8988T (cell line): ENCODE data around the gene GABBR1.
"Not testable (repeated sequence)": the region's sequence is repeated elsewhere in the genome, so short reads cannot be mapped to it uniquely, and the experiment has no call there.

ENCODE experiments used
- DNase-seq: peaks from one replicate; pipeline ENCODE4 v3.0.0; 2011

GABBR1 gene

DNA sequence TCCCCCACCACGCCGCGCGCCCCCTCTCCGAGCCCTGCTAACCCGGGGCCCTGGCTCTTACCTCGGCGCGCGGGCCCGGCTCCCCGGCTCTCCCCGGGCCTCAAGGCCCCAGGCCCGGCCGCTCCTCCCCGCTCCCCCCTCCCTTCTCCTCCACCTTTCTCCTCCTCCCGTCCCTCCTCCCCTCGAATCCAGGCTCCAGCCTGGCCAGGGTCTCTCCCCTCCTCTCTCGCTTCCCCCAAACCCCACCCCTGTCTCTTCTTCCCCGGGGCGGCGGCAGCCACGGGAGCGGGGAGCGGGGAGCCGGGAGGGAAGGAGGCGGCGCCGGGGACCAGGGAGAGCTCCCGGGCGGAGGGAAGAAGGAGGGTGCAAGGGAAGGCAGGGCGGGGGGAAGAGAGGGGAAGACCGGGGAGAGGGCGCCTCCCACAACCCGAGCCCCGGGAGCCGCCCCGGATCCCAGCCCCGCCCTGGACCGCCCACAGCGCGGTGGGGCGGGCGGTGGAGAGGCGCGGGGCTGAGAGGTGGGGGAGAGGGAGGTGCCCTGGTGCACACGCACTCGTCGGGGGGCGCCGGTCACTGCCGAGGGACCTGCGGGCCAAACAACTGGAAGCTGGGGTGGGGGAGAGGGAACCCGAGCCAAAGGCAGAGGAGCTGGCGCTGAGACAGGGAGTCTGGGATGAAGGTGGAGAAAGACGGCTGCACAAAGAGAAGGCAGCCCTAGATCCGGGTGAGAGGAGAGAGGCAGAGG is at the start of gene GABBR1:
TSS of gene GABBR1 (minus strand) at position 395 of the 745 bp plus-strand sequence. CDS start 798 bp downstream, outside the sequence.
- DNase-seq: peak; percentile 96

DNA sequence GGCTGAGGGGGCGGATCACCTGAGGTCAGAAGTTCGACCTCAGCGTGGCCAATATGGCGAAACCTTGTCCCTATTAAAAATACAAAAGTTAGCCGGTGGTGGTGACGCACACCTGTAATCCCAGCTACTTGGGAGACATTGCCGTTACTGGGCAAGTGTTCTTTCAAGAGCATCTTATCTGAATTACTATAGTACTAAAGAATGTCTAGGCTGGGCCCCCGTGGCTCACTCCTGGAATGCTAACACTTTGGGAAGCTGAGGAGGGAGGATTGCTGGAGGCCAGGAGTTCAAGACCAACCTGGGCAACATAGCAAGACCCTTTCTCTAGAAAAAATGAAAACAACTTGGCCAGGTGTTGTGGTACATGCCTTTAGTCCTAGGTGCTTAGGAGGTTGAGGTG is 48.8 kb upstream of the GABBR1 start:
- no peak for DNase-seq

DNA sequence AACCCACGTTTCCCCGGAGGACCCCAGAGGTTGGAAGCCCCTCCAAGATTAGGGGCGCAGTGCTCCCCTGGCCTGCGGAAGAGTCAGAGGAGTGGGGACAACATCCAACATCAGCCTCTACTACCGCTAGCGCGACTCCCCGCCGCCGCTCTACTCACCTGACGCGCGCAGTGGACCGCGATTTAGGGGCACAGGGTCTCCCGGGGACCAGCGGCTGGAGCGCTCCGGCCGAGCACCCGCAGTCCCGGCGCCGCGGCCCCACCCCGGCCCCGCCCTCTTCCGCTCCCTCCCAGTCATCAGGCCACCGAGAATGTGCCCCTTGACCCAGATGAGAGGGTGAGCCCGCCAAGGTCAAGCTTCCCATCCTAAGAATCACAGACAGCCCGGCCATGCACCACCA is 47.9 kb upstream of the GABBR1 start, which contains the start of gene ZFP57:
TSS of gene ZFP57 (minus strand) at position 249 of the 400 bp plus-strand sequence. CDS start 4,149 bp downstream, outside the sequence.
- no peak for DNase-seq

DNA sequence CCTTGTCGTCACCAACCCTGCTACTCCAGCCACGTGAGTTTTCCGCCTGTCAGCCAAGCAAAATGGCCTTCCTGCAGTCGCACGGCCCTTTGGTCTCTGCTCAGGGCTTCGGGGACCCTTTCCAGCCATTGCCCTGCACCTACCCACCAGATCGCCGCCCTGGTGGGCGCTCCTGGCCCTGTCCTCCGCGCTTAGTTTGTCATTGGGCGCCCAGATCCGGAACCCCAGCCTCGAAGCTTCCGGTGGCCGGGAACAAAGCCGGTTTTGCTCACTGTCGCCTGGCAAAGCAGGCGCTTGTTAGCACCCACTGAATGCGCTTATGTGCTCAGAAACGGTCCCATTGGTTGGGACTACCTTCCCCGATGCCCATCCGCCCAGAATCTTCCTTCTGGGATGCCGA is 47.4 kb upstream of the GABBR1 start:
- DNase-seq: no peak

DNA sequence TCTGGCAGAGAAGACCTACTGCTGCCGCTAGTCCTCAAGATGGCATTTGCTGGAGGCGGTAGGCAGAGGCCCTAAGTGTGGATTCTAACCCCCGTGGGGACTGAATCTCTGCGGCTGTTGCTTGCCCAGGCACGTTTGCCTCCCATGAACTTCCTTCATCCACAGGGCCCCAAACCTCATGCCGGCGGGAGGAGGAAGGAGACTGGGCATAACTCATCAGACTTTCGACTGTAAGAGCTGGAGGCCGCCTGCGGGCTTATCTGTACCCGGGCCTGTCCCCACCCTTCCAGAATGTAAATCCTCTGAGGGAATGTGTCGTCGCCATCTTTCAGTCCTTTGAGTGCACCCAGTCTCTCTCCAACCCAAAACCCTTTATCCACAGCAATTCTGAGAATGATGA is 47.0 kb upstream of the GABBR1 start:
- no peak for DNase-seq

DNA sequence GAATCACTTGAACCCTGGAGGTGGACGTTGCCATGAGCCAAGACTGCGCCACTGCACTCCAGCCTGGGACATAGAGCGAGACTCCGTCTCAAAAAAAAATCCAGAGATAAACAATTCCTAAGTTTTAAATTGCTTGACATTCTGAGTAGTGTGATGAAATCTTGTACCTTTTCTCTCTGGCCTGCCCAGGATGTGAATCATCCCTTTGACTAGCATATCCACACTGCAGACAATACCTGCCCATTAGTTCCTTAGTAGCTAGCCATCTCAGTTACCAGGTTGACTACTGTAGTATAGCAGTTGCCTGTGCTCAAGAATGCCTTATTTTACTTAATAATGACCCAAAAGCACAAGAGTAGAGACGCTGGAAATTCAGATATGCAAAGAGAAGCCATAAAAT is 45.1 kb upstream of the GABBR1 start:
- no peak for DNase-seq

DNA sequence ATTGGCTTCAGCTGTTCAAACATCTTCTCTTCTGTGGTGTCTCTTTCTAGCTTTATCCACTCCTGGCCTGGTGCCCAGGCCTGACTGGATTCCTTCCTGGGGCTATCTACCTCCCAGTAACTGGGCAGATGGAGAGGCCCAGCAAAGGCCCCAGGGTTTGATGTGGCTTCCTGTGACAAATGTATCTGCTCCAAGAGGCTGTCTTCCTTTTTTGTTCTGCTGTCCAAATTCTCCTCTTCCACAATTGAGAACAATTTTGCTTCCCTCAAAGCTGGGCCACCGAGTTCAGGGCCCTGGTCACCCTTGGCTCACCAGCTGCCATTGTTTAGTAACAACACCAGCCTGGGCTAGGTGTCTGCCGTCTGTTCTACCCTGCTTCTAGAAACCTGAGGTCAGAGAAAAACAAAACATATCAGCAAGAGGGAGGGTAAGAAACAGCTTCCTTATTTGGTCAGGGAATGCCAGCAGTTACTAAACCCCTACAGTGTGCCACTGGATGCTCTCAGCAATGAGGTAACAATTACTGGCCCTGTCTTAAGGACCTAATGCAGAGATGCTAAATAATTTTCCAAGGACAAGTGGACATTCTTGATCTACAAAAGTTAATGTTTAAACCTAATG is 44.1 kb upstream of the GABBR1 start:
- DNase-seq: no peak

DNA sequence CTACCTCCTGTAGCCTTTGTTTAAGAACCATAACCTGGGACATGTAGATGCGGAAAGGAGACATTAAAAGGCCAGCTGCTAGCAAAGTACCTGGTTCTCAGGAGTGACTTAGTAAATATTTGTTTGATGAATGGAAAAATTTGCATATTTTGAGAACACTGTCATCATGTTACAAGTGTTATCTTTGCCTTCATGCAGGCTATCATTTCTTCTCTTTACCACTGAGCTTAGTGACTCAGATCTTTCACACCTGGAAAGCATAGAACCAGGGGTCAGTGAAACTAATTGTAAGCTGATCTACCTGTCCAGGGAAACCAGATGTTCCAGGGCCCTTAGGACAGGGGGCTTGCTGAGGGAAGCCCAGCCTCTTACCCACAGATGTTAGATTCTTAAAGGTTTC is 42.6 kb upstream of the GABBR1 start:
- DNase-seq: no peak

DNA sequence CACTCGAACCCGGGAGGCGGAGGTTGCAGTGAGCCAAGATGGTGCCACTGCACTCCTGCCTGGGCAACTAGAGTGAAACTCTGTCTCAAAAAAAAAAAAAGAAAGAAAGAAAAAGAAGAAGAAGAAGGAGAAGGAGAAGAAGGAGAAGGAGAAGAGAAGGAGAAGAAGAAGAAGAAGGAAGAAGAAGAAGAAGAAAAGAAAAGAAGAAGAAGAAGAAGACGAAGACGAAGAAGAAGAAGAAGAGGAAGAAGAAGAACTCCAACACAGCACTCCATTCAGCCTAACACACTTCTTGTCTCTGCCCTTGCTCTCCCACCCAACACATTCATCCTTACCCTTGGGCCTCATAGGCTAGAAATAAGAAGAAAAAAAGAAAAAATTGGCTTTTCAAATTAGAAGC is 41.0 kb upstream of the GABBR1 start:
- DNase-seq: no peak

DNA sequence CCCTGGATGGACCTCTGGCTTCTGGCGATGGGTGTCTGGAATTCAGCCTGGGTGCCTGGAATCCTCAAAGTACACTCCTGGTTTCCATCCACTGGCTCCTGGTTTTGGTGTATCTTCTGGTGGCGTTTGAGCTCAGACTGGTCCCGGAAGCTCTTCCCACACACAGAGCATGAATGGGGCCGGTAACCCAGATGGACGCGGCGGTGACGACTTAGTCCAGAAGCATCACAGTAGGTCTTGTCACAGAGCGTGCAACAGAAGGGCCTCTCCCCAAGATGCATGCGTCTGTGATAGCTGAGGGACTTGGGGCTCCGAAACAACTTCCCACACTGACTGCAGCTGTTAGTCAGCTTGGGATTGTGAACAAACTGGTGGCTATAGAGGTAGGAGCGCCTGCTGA is 40.2 kb upstream of the GABBR1 start:
- DNase-seq: no peak

DNA sequence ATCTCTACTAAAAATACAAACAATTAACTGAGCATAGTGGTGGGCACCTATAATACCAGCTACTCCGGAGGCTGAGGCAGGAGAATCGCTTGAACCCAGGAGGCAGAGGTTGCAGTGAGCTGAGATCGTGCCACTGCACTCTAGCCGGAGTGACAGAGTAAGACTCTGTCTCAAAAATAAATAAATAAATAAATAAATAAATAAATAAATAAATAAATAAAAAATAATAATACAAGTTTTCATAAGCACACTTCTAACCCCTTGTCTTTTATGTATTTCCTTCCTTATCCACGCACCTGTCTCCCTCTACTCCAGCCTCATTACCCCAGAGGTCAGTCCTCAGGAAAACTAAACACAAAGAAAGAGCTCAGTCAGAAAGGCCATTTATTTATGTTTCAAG is 39.1 kb upstream of the GABBR1 start:
- not testable (repeated sequence) for DNase-seq

DNA sequence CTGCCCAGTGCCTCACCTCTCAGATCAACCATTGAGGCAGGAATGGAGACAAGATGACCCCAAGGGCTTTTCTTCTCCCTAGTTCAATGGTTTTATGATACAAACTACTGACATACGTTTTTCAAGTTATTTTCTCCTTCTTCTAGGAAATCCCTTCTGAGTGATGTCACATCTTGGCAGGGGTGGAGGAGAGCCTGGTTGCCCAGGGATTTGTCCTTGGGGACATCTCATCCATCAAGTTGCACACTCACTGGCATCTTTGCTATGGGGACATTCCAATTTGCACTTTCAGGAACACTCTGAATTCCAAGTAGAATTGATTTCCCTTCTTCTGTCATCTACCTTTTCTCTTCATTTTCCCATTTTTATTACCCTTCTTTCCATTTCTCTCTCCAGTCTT is 38.0 kb upstream of the GABBR1 start:
- no peak for DNase-seq

DNA sequence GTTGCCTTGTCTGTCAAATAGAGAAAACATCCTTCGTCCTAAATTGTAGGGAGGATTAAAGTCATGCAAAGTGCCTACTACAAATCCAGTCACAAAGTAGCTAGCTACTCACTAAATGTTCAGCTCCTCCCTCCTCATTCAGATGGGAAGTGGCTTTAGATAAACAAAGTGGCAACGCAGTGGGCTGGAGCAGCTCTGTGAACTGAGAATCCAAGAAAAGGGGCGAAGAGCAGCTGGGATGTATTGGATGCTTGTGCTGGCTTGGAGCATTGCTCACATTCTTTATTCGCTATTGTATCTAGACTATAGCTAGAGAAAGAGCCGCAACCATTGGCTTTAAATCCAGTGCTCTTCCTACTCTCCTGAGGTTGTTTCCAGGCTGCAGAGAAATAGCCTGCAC is 34.2 kb upstream of the GABBR1 start:
- DNase-seq: no peak

DNA sequence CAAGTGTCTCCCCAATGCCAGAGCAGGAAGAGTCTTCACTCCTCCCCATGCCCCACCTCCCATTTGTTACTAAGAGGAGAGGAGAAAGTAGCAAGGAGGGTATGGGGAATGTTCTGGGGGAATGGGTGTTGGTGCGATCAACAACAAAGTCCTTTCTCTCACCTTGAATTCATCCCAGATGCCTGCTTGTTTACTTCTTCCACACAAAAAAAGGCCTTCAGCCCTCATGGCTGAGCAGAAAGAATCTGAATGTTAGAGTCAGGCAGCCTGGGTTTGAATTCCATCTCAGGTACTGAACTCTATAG is 33.8 kb upstream of the GABBR1 start:
- no peak for DNase-seq

DNA sequence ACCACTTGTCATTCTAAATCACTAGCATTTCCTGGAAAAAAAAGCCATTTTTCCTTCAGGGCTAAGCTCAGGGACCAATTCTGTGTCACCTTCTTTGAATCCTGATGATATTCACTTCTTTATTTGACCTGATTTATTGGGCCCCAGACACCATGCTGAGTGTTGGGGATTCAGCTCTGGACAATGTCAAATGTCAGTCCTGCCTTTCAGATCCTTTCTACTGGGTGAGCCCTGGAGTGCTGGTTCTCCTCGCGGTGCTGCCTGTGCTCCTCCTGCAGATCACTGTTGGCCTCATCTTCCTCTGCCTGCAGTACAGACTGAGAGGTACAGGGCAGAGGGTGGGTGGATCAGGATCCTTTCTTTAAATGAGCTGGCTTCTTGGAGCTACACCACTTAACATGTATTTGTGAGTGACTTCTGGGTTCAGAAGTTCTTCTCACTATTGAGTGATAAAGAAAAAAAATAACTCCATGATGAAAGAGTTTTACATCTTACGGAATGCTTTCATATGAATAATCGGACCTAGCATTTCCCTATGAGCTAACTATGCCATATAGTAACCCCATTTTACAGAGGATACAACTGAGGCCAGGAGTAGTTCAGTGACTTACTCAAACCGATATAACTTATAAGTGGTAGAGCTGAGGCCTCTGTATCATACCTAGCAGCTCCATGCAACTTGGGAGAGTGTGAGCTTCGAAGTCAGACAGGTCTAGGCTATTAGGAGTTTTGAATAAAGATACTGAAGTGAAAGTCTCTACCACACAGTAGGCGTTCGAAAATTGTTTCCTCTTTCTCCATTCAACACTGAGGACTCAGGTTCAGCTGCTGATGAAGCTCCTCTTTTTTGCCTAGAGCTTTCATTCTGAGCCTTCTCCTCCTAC is 33.2 kb upstream of the GABBR1 start:
- no peak for DNase-seq

DNA sequence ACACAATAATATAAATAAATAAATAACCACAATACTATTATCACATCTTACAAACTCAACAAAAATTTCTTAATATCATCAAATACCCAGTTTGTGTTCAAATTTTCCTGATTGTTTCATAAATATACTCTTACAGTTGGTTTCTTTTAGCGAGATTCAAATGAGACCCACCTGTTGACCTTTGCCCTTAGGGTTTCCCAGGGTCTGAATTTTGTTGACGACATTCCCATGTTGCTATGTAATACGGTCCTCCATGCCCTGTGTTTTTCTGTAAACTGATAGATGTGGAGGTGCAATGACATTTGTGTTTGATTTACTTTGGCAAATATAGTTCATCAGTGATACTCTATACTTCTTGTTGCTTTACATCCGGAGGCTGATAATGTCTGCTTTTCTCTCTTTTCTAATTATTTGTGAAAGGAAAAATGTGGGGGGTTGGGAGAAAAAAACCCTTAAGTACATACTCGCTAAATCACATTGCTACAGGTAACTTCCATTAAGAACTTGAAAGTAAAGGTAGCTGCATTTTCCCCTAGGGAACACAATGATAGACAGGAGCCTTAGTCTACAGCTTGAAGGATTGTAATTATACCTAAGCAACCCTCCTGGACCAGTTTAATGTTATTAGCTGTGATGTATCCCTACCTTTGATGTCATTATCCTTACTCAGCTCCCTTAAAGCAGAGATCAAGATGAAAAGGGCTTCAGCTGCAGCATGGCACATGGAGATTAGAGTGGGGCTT is 30.5 kb upstream of the GABBR1 start:
- no peak for DNase-seq

DNA sequence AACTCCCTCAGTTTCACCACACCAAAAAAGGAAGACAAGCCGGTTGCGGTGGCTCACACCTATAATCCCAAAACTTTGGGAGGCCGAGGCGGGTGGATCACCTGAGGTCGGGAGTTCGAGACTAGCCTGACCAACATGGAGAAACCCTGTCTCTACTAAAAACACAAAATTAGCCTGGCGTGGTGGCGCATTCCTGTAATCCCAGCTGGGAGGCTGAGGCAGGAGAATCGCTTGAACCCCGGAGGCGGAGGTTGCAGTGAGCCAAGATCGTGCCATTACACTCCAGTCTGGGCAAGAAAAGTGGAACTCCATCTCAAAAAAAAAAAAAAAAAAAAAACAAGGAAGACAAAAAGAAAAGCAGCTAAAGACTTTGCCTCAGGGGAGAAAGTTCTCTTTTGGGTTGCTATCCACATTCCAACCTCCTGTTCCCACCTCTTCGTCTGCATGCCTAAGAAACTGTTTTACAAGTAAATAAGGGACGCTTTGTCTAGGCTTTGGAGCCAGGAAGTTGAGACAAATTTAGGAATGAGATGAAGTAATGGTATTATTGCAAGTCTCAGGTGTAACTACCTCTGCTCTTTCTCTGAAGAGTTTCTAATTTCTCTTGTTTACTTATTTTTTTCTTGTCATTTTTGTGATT is 28.6 kb upstream of the GABBR1 start:
- not testable (repeated sequence) for DNase-seq

DNA sequence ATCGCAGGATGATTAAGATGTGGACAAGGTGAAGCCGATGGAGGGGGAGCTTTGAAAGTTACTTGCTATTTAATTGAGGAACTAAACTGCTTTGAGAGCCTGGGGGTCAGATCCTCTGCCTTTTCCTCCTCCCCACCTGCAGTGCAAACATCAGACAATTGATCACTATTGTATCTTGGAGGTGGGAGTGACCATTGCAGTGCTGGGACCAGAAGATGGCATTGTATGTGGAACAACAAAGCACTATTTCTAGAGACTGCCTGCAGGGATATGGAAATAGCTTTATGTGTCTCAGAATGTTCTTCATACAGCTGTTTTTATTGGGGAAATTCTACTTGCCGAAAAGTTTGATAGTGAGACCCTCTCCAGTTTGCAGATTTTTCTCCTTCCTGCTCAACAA is 28.1 kb upstream of the GABBR1 start:
- DNase-seq: no peak

DNA sequence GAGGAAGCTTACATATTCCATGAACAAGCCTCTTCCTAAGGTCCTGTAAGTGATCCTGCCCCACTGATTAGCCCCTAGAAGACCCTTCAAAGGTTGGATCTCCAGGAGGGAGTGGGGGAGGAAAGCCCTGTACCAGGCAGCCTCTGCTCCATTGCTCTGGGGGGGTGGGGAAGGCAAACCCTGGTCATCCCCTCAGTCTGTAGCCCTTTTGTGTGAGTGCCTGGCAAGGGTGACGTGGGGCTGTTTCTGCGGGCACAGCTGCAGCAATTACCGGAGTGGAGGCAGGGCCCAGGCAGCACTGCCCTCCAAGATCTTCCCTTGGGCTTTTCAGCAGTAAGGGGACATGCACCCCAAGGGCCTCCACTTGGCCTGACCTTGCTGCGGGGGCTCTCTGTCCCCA is 23.8 kb upstream of the GABBR1 start, which contains the start of gene MOG:
TSS of gene MOG (plus strand) at position 295 of the 400 bp plus-strand sequence. CDS start 118 bp downstream, outside the sequence.
- DNase-seq: no peak

DNA sequence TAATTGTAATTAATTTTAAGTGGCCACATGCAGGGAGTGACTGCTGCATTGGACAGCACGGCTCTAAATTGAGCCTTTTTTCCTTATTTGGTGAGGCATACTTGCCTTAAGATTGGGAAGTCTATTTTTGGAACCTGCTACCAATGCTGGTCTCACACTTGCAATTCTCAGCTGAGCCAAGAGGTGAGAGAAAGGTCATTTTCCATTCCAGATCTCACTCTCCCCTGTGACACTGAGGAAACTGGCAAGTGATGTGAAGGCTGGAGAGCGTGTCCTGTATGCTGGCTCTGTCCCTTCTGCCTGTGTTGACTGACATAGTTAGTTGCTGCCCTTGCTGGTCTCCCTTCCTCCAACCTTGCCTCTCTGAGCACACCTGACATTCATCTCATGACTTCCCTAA is 23.2 kb upstream of the GABBR1 start:
- DNase-seq: no peak

DNA sequence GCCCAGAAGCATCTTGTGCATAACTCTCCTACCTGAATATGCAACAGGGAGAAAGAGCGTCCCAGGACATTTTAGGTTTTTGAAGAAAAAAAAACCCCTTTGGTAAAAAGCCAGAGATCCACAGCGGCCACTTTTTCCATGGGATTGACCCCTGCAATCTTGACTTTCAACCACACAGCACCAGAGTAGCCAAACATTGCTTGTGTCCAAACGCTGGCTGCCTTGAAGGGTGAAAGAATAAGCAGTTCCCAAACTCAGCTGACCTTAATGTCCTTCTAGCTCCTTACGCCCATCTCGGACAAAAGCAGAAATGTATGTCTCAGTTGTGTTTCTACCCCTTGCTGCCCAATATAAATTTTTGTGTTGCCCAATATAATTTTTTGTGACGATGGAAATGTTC is 22.7 kb upstream of the GABBR1 start:
- DNase-seq: no peak

DNA sequence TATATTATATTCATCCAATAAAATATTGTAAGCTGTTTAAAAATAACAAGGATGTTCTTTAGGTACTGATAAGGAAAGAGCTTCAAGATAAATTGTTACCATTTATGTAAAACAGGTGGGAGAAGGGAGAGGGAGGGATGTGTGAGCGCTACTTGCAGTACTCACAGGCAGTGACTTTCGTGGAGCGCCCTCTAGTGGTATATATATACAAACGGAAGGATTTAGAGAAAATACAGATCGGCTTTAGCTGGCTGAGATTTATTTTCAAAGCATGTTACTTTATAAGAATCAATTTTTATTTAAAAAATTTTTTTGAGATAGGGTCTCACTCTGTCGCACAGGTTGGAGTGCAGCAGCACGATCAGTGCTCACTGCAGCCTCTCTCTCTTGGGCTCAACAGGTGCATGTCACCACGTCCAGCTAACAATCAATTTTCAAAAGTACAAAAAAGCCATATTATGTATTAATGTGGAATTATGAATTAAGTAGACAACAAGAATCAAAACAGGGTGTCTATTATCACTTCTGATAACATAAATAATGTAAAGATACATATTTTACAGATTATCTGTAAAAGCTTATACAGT is 20.6 kb upstream of the GABBR1 start:
- no peak for DNase-seq
